PC-3 (cell line): ENCODE results near the gene ANO4.

ENCODE experiments used
- CTCF ChIP-seq: fragments of 300-600 bp; sonication (generic); conservative IDR thresholded peaks from 2 replicates; pipeline ENCODE4 v1.5.1; 2017; ENCODE audit warnings: antibody characterized with exemption, low read depth, mild to moderate bottlenecking, low read length
- EZH2 ChIP-seq: fragments of 300-600 bp; sonication (generic); IDR thresholded peaks from one replicate; pipeline ENCODE4 v1.6.1; 2017; ENCODE audit warnings: antibody characterized with exemption, mild to moderate bottlenecking, low read length; ENCODE audit not compliant: unreplicated experiment
- EZH2phosphoT487 ChIP-seq: fragments of 300-600 bp; sonication (generic); IDR thresholded peaks from 2 replicates; pipeline ENCODE4 v1.6.1; 2018; ENCODE audit warnings: mild to moderate bottlenecking, antibody characterized with exemption, low read length, borderline replicate concordance

DNA sequence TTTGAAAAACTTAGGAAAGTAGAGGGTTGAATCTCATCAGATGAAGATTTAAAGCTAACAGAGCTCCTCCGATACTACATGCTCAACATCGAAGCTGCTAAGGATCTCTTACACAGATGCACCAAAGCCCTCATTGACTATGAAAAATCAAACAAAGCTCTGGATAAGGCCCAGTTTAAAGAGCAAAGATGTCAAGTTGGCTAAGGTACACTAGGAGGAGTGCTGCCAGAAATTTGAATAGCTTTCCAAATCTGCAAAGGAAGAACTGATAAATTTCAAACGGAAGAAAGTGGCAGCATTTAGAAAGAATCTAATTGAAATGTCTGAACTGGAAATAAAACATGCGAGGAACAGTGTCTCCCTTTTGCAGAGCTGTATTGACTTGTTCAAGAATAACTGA is 274.3 kb downstream of the ANO4 start:
- TF ChIP-seq CTCF (no peak), EZH2 (no peak), EZH2phosphoT487 (no peak)
